ENCODE data around the gene PXN. TPM values are rescaled to one million over a fixed set of nuclear protein-coding genes. Genes with fewer than 3 reads are reported as not detected.
"Not testable (repeated sequence)": the region's sequence is repeated elsewhere in the genome, so short reads cannot be mapped to it uniquely, and the experiment has no call there.

The PXN gene
- total RNA-seq, 1 experiment from 2014 or later = 256 TPM

- peaks cover 100% of the 10 kb centered on the region for H3K36me3 Mint-ChIP-seq (ENCODE audit: insufficient read depth, unreplicated experiment)
- no peak for DNase-seq (ENCODE audit: unreplicated experiment)
- BruUV-seq (replicated peaks) = no TSS peak
- H3K4me3 Mint-ChIP-seq (ENCODE audit: unreplicated experiment) = no peak overlapping the region
- no peaks in the 10 kb centered on the region for H3K27me3 Mint-ChIP-seq (ENCODE audit: insufficient read depth, unreplicated experiment)
- POLR2A ChIA-PET = interaction anchor here (0.7 kb wide), 1 partner anchor 241 kb away, joined by 3 read pairs; no protein-coding TSS in a partner anchor
- H3K27ac Mint-ChIP-seq (ENCODE audit: low read depth, unreplicated experiment) = no peak overlapping the region
- H3K4me1 Mint-ChIP-seq (ENCODE audit: insufficient read depth, unreplicated experiment) = no peaks in the 10 kb centered on the region
- TF ChIP-seq CTCF (IDR thresholded peaks at IDR 0.05; ENCODE audit: unreplicated experiment) = no peak
- intact Hi-C loops (cut with micrococcal nuclease) = no loop called here
- CTCF ChIA-PET = interaction anchor here (0.6 to 1.0 kb wide), 3 partner anchors 13 to 15 kb away, joined by 3 read pairs; partner anchors contain the start of gene RPLP0
- H3K9me3 Mint-ChIP-seq (ENCODE audit: unreplicated experiment) = no peaks in the 10 kb centered on the region
Observed at GRCh38 chr12:120214626-120215356, 50.7 kb downstream of the PXN start.

- CTCF ChIA-PET = interaction anchor here (1.0 kb wide), 1 partner anchor 12 kb away, joined by 3 read pairs; the partner anchor contains the start of gene RPLP0
- no peaks in the 10 kb centered on the region for H3K4me1 Mint-ChIP-seq (ENCODE audit: insufficient read depth, unreplicated experiment)
- POLR2A ChIA-PET = interaction anchor here (1.9 kb wide), 1 partner anchor 12 kb away, joined by 12 read pairs; the partner anchor contains the start of gene RPLP0
- no TSS peak for BruUV-seq (replicated peaks)
- H3K9me3 Mint-ChIP-seq (ENCODE audit: unreplicated experiment) = no peaks in the 10 kb centered on the region
- TF ChIP-seq CTCF (IDR thresholded peaks at IDR 0.05; ENCODE audit: unreplicated experiment) = no peak
- DNase-seq (ENCODE audit: unreplicated experiment) = no peak
- intact Hi-C loops (cut with micrococcal nuclease) = no loop called here
- no peaks in the 10 kb centered on the region for H3K27me3 Mint-ChIP-seq (ENCODE audit: insufficient read depth, unreplicated experiment)
- no peak overlapping the region for H3K27ac Mint-ChIP-seq (ENCODE audit: low read depth, unreplicated experiment)
- peaks cover 94% of the 10 kb centered on the region for H3K36me3 Mint-ChIP-seq (ENCODE audit: insufficient read depth, unreplicated experiment)
- H3K4me3 Mint-ChIP-seq (ENCODE audit: unreplicated experiment) = no peak overlapping the region
Observed at GRCh38 chr12:120213758-120214157, 51.8 kb downstream of the PXN start.

GRCh38 chr12:120213182-120213581, 52.3 kb downstream of the PXN start:
- intact Hi-C loops (cut with micrococcal nuclease); H3K27me3 Mint-ChIP-seq (ENCODE audit: insufficient read depth, unreplicated experiment); H3K27ac Mint-ChIP-seq (ENCODE audit: low read depth, unreplicated experiment); H3K4me3 Mint-ChIP-seq (ENCODE audit: unreplicated experiment); H3K4me1 Mint-ChIP-seq (ENCODE audit: insufficient read depth, unreplicated experiment); H3K9me3 Mint-ChIP-seq (ENCODE audit: unreplicated experiment); DNase-seq (ENCODE audit: unreplicated experiment); BruUV-seq (replicated peaks): not testable (repeated sequence)
- CTCF ChIA-PET = interaction anchor here (1.0 to 3.7 kb wide), 3 partner anchors 12 to 18 kb away, joined by 4 to 12 read pairs (median 7); partner anchors contain the start of gene RPLP0
- POLR2A ChIA-PET = interaction anchor here (1.0 to 1.9 kb wide), 2 partner anchors 12 kb away, joined by 3 to 12 read pairs; partner anchors contain the start of gene RPLP0
- H3K36me3 Mint-ChIP-seq (ENCODE audit: insufficient read depth, unreplicated experiment) = peaks cover 91% of the 10 kb centered on the region

GRCh38 chr12:120212301-120212700, 53.2 kb downstream of the PXN start:
- TF ChIP-seq CTCF (IDR thresholded peaks at IDR 0.05; ENCODE audit: unreplicated experiment) = no peak
- CTCF ChIA-PET = interaction anchor here (1.3 to 3.7 kb wide), 2 partner anchors 11 to 15 kb away, joined by 7 to 12 read pairs; partner anchors contain the start of gene RPLP0
- Mint-ChIP-seq H3K9me3 (ENCODE audit: unreplicated experiment) (no peaks in the 10 kb centered on the region), H3K27ac (ENCODE audit: low read depth, unreplicated experiment) (no peak overlapping the region), H3K36me3 (ENCODE audit: insufficient read depth, unreplicated experiment) (peaks cover 90% of the 10 kb centered on the region), H3K27me3 (ENCODE audit: insufficient read depth, unreplicated experiment) (no peaks in the 10 kb centered on the region), H3K4me1 (ENCODE audit: insufficient read depth, unreplicated experiment) (no peaks in the 10 kb centered on the region), H3K4me3 (ENCODE audit: unreplicated experiment) (no peak overlapping the region)
- POLR2A ChIA-PET = interaction anchor here (1.0 to 1.9 kb wide), 2 partner anchors 11 to 13 kb away, joined by 3 to 12 read pairs; partner anchors contain the start of gene RPLP0
- no TSS peak for BruUV-seq (replicated peaks)
- intact Hi-C loops (cut with micrococcal nuclease) = no loop called here
- DNase-seq (ENCODE audit: unreplicated experiment) = no peak

Data from MCF 10A (cell line).